LoVo (cell line): Measurements from ENCODE around the gene CES3.

Source experiments
- DNase-seq: peaks from one replicate; pipeline ENCODE4 v3.0.0-alpha.2; 2016; ENCODE audit warnings: low spot score

The CES3 gene, protein sequence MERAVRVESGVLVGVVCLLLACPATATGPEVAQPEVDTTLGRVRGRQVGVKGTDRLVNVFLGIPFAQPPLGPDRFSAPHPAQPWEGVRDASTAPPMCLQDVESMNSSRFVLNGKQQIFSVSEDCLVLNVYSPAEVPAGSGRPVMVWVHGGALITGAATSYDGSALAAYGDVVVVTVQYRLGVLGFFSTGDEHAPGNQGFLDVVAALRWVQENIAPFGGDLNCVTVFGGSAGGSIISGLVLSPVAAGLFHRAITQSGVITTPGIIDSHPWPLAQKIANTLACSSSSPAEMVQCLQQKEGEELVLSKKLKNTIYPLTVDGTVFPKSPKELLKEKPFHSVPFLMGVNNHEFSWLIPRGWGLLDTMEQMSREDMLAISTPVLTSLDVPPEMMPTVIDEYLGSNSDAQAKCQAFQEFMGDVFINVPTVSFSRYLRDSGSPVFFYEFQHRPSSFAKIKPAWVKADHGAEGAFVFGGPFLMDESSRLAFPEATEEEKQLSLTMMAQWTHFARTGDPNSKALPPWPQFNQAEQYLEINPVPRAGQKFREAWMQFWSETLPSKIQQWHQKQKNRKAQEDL

GRCh38 chr16:66961065-66961744, at the start of gene CES3:
CES3 (plus strand) TSS chr16:66961266; CDS start chr16:66961308, 42 bp downstream.
- peak; percentile 71 for DNase-seq

DNA sequence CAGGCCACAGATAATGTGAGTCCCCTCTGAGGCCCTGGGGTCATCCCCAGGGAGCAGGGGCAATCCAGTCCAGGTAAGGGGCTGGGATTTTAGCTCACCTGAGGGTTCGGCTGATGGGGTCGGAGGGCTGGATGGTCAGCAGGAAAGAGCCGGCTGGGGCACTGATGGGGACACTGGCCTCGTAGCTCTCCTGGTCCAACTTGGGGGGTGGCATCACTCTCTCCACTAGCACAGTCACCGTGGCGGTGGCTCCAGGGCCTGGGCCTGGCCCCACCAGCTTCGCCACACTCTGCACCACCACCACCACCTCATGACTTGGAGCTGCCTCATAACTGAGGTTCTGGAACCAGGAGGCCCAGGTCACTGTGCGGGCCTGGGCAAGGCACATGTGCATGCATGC, 49.3 kb upstream of the CES3 start:
- DNase-seq: no peak

- no peak for DNase-seq
These were observed 48.0 kb upstream of the CES3 start for GRCh38 chr16:66913081-66913480.

DNA sequence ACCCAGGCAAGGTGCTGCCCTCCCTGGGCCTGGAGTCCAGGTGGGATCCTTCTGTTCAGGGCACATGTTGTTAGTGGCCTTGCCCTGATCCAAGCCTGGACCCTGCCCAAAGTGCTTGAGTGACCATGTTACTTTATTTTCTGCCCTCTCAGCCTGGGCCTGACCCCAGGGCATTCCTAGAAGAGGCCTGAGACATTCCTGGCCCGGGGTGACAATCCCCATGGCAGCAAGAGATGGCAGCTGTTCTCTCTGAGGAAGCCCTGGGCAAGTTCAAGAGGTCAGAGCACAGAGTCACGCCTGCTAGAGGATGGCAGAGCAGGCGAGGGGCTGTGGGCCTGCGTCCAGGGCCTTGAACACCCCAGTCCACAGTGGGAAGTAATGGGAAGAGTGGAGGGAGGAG, 47.4 kb upstream of the CES3 start:
- no peak for DNase-seq

GRCh38 chr16:66914541-66914940, 46.5 kb upstream of the CES3 start:
- no peak for DNase-seq

DNA sequence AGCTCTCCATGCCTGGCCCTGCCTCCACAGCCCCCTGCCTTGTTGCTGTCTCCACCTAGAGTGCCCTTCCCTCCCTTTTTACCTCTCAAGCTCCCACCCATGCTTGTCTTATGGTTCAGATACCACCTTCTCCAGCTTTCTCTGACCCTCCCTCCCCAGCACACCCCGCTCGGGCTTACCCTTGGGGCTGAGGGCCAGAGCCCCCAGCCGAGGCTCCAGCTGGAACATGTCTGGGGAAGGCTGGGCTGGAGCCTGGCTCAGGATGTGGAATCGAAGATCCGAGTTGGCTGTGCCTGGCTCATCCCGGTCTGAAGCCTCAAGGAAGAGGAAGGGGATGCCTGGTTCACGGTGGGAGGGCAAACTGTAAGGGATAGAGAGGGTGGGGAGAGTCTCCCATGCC, 46.0 kb upstream of the CES3 start:
- DNase-seq: no peak

DNA sequence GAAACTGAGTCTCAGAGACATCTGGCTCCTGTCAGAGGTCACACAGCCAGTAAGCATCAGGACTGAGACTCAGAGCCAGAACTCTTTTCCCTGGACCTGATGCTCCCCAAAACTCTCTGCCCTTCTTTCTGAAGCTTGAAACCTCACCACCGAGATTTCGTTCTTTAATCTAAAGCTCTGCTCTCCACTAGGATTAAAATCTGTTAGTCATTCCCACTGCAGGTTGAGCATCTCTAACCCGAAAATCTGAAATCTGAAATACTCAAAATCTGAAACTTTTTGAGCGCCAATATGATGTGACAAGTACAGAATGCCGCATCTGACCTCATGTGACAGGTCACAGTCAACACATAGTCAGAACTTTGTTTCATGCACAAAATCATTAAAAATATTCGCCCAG, 44.5 kb upstream of the CES3 start:
- no peak for DNase-seq

- DNase-seq: no peak
These were observed 43.3 kb upstream of the CES3 start for GRCh38 chr16:66917741-66918140.

- DNase-seq: no peak
These were observed 42.7 kb upstream of the CES3 start for GRCh38 chr16:66918355-66918754.

GRCh38 chr16:66918803-66919568, 42.1 kb upstream of the CES3 start, which contains the start of gene CDH16:
CDH16 (minus strand) TSS chr16:66918885; CDS start chr16:66918065, 820 bp downstream.
- DNase-seq: no peak

DNA sequence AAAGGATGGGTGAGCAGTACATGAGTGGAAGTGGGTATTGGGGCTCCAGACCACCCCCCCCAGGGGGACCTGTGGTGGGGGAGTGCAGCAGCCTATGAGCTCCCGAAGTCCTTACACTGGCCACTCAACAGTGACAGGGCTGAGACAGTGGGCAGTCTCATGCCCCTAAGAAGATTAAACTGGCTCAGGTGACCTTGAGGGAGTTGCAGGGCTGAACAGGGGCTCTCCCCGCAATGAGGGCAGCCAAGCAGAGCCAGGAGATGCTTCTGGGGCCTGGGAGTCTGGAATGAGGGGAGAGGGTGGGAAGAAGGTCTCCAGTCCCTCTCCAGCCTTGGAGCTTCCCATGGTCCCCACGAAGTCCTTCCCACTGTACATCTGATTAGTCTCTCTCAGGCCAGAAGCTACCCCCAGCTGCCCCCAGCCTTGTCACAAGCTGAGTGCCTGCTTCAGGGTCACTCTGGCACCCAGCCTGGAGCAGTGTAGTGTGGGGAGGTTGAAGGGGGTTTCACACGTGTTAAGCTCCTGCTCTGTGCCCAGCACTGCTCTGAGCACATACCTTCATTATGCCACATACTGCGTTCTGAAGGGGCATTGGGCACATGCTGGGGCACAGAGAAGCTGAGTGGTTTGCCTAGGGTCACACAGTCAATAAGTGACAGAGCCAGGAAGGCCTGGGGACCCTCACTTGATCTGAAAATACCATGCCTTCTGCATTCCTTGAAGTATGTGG, 41.3 kb upstream of the CES3 start:
- no peak for DNase-seq

- no peak for DNase-seq
These were observed 40.8 kb upstream of the CES3 start for GRCh38 chr16:66920299-66920590.

GRCh38 chr16:66920924-66921680, 40.0 kb upstream of the CES3 start:
- DNase-seq: no peak

DNA sequence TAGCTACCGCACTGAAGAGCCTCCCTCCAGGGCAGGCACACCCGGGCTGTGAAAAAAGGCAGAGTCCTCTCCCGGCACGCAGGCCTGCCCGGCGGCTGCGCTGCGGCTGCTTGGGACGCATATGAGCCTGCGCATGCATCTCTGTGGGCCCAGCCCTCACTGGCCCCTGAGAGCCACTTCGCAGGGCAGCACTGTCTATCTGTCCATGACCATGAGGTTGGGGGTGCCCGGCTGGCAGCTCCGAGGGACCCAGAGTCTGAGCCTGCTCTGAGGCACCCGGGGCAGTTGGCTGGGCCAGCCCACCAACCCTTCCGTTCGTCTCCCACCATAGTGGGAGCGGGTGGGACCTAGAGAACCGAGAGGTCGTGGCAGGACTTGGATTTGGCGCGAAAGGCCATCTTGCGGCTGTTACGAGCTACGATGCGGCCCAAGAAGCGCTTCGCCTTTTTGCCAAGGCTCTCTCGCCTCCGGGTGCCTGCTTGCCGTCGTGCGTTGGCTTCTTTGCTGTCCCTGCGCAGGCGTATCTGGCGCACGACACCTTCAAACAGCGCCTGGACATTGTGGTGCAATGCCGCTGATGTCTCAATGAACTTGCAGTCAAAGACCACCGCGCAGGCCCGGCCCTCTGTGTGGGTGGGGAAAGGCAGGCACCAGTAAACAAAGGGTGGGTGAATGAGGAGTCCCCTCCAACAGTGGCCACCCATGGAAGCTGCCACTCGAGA, 39.2 kb upstream of the CES3 start:
- DNase-seq: no peak

GRCh38 chr16:66923247-66923731, 37.8 kb upstream of the CES3 start:
- DNase-seq: no peak

GRCh38 chr16:66923866-66924265, 37.2 kb upstream of the CES3 start:
- DNase-seq: no peak

DNA sequence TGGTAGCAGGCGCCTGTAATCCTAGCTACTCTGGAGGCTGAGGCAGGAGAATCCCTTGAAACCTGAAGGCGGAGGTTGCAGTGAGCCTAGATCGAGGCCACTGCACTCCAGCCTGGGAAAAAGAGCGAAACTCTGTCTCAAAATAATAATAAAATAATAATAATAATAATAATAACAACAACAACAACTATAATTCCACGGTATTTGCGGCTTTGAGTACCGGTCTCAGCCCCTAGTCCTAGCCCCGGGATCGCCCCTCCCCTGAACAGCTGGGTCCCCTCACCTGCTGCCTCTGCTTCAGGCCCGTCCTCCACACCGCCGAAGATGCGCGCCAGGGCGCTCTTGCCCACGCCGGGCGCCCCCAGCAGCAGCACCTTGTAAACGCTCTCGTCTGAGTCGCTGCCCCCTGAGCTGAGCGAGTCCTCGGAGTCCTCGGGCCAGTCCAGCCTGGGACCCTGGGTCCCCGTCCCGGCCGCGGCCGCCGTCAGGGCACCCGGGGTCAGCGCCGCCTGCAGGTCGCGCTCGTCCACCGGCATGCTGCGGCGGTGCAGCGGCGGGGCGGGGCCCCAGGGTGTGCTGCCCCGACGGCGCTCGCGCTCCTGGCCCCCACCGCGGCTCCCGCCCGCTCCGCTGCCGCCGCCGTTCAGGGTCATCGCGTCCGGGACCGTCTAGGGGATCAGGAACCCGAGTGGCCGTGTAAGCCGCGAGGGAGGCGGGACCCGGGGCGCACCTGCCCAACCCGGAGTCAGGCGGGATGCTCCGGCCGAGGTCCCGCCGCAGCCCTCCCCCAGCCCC, 36.3 kb upstream of the CES3 start:
- DNase-seq: peak; percentile 23

DNA sequence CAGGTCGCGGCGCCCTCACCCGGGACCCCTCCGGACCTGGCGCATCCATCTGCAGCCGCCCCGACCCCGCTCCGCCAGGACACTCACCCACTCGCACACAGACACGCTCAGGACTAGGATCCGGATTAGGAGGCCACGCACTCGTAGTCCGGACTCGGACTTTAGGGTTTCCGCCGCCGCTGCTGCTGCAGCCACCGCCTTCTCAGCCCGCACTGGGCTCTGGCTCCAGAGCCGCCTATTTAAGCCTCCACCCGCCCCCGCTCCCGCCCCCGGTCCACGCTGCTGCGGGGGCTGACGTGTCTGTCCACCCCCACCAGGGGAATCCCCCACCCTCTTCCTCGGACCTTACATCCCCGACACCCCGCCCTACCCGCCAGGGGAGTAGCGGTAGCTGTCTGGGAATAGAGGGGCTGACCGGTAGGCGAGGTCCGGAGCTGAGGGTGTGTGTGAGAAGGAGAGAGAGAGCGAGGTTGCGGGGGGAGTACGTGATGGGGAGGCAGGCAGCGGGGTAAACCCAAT, 35.7 kb upstream of the CES3 start, which contains the start of gene RRAD:
TSS of gene RRAD (minus strand) at position 214 of the 519 bp plus-strand sequence. CDS start 356 bp downstream, outside the sequence.
- no peak for DNase-seq
